Muscle of arm (tissue), 12 donors: ENCODE measurements around the gene ARL15. TPM values are rescaled to one million over a fixed set of nuclear protein-coding genes. Genes with fewer than 3 reads are reported as not detected.

Experiments
- DNase-seq: peaks from one replicate; pipeline ENCODE4 v3.0.0-alpha.2; 2013
- polyA plus RNA-seq, 12 donors: library from polyadenylated mRNA; unstranded; fragments of 120-200 nt; gene quantifications; one replicate each; pipeline ENCODE4 v1.2.1, GENCODE V29; 2013; ENCODE audit not compliant: insufficient read length in 12 of 12

ARL15 gene
- polyA plus RNA-seq, 12 donors, result 22.9 to 139 (median 30.5) TPM

DNA sequence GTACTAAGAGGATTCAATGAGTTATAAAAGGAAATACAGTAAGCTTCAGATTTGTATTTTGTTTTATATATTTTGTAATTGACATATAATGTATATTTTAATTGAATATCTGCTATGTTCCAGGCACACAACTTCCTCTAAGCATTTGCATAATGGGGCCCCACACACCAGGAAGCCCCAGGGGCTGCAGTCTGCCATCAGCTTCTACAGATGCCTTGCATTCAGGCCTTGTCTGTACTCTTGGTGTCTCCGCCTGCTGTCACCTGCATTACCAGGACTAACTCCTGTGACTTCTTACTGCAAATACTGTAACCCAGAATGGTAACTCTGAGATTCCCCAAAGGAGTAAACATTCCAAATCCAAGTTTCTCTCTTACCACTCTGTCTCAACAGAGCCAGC lies 20.6 kb downstream of the ARL15 start:
- DNase-seq, result no peak

- DNase-seq, result no peak
These were observed 21.7 kb downstream of the ARL15 start for GRCh38 chr5:54288568-54289217.

DNA sequence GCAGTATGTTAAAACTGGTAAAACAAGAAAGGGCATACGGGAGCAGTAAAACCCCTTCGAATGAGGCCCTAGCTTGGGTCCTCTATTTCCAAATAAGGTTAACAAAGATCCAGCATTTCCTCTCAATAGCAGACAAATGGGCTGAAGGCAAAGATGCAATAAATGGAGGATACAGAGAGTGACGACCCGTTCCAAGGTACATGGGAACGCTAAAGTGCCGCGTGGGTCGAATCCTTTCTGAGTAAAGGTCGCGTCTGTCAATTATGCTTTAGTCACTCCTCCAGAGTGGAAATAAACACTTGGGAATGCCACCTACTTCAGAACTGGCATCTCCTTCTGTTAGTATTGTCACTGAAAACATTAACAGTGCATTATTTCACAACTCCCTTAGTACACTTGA lies 24.7 kb downstream of the ARL15 start:
- DNase-seq, result no peak

DNA sequence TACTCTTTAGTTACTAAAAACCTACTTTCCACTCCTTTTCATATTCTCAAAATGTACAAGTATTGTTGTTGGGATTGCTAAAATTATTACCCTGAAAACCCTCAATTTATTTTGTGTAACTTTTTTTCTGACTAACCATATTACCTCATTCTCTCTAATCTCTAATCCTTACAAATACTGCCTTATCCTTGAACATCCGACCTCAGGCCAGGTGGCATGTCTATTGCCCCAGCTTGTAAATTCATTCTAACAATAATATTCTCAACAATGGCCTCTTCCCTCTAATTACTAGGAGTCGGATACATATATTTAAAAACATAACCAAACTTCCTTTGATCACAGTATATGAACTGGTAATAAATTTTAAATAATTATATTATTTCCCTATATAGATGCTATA lies 25.8 kb downstream of the ARL15 start:
- no peak for DNase-seq

DNA sequence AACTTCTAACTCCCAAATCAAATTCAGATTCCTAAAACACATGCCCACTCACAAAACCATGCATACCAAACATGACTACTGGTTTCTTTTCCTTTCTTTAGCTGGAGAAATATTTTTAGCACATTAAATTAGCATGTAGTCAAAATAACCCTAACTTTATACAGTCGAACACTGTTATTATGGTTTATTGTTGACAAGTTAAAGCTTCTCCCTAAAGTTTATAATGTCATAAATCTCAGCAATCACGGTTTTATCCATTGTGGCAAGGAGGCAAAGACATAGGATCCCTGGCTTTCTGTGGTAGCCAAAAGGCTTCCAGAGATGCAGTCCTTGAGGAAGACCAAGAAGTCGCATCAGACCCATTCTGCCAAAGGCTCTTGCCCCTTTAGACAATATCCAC lies 27.5 kb downstream of the ARL15 start:
- DNase-seq, result no peak

- DNase-seq, result no peak
These were observed 28.2 kb downstream of the ARL15 start for GRCh38 chr5:54281960-54282692.

DNA sequence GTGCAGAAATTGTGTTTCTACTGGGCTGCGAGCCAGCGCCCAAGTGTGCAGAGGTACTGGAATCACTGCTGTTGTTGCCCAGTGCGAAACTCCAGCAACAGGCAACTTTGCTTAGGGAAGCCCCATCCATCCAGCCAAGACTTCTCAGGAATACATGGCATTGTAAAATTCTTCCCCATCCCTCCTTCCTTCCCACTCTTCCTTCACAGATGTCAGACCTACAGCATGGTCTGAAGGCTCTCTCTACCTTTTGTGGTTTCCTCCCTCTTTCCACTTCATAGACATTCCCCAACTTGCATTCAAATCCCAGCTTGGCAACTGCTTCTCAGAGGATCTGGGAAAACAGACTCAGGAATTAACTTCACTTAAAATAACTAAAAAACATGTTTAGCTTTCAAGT lies 30.4 kb downstream of the ARL15 start:
- no peak for DNase-seq

DNA sequence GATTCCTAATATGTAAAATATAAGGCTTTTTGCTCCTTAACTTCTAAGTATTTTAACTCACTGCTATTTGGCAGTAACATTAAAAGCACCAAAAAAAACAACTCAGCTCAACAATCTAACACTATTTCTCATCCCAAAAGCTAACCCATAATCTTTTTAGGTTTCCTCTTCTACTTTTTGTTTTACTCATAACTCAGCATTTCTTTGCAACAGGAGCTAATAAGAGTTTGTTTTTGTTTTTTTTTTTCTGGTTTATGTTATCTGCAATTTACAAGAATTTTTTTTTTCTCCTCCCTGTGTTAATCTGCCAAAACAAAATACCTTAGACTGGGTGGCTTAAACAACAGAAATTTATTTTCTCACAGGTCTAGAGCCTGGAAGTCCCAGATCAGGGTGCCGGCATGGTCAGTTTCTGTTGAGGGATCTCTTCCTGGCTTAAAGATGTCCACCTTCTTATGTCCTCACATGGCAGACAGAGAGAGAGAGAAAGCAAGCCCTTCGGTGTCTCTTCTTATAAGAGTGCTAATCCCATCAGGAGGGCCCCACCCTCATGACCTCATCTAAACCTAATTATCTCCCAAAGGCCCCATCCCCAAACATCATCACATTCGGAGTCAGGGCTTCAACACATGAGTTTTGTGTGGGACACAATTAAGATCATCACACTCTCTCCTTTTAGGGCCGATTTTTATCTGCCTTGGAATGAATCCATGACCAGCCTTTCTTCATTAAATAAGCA lies 31.2 kb downstream of the ARL15 start:
- DNase-seq, result no peak

GRCh38 chr5:54278036-54278830 lies 32.1 kb downstream of the ARL15 start:
- no peak for DNase-seq

DNA sequence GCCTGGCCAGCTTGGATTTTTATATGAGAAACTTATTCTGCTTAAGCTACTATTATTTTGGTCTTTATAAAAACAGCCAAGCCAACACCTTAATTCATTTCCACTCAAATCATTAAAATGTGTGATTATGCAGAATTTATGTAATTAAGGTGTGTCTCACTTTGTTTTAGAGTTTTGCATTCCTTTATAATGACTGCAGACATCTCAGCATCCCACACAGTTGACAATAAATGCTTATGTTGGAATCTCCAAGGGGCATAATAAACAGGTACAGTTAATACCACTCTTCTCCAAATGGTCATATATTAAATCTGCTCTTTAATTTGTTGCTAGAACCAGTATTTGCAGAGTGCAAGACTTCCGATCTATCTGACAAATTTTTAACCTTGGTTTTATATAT lies 34.3 kb downstream of the ARL15 start:
- no peak for DNase-seq

DNA sequence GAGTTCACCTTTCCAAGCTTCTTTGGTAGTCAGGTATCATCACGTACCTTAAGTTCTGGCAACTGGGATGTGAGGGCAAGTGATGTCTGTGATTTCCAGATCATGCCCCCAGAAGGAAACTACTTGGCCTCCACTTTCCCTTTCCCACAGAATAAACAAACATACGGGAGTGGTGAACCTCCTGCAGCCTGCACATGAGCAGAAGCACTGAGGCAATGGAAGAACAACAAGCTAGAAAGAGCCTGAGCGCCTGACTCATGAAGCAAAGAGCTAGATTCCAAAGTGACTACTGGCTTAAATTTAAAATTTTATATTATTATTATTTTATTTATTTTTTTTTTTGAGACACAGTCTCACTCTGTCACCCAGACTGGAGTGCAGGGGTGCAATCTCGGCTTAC lies 35.0 kb downstream of the ARL15 start:
- no peak for DNase-seq

- DNase-seq, result no peak
These were observed 35.4 kb downstream of the ARL15 start for GRCh38 chr5:54274944-54275343.

DNA sequence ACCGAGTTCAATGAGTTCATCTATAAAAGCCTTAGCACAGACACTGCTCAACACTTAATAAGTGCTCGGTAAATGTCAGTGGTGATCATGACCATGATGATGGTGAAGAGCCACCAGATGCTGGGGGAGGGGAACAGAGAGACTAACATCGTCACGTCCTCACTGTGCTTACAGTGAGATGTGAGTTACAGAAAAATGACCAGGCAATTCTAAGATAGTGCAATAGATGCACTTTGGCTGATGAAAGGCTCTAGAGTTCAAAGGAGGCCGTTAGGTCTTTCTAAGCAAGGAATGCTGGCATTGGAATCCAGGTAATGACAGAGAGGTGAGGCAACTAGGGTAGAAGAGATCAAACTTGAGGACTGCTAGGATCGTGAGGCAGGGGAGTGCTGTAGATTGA lies 36.7 kb downstream of the ARL15 start:
- DNase-seq, result no peak

DNA sequence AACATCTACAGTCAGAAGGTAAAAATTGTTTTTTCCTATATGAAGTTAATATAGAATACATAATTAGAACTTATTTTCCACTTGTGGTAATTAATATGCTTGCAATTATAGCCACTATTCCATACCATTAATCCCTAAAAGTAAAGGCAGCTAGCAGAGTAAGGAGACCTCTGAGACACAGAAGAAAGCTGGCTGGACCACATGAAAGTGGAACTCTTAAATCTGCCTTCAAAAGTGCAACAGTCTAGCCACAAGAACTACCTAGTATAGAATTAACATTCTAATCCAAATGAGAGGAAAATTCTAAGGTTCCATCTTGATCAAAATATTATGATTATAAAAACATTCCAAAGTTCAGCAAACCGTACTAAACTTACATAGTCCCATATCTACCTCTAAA lies 37.6 kb downstream of the ARL15 start:
- no peak for DNase-seq

- DNase-seq, result no peak
These were observed 40.0 kb downstream of the ARL15 start for GRCh38 chr5:54270326-54270725.

DNA sequence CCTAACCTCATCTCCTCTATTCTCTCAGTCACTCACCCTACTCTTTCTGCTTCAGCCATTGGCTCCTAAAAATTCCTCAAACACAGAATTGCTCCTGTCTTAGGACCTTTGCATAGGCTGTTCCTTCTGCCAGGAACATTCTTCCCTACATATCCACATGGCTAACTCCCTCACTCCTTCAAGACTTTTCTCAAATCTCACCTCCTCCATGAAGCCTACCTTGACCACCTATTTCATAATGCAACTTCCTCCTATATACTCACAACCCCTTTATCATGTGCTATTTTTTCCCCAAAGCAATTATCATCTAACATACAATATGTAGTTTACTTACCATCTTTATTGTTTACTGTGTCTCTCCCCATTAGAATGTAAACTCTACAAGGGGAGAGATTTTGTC lies 45.8 kb downstream of the ARL15 start:
- no peak for DNase-seq

DNA sequence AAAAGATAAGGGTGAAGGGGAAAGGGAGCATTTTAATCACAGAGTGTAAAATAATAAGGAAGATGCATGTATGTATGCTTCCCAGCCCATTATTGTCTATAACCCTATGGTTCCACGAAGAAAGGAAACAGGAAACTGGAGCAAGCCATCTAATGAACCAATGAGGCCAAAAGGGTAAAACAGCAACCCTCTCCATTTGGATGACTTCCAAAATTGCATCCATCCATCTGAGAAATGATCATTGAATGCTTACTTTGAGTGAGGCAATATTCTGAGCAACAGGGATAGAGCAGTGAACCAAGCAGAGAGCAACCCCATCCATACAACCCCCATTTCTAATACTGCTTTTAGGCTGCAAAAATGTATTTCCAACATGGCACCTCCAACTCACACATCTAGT lies 46.9 kb downstream of the ARL15 start:
- DNase-seq, result no peak

GRCh38 chr5:54261596-54261995 lies 48.8 kb downstream of the ARL15 start:
- DNase-seq, result no peak

GRCh38 chr5:54259981-54260380 lies 50.4 kb downstream of the ARL15 start:
- no peak for DNase-seq

GRCh38 chr5:54259090-54259489 lies 51.3 kb downstream of the ARL15 start:
- DNase-seq, result no peak

DNA sequence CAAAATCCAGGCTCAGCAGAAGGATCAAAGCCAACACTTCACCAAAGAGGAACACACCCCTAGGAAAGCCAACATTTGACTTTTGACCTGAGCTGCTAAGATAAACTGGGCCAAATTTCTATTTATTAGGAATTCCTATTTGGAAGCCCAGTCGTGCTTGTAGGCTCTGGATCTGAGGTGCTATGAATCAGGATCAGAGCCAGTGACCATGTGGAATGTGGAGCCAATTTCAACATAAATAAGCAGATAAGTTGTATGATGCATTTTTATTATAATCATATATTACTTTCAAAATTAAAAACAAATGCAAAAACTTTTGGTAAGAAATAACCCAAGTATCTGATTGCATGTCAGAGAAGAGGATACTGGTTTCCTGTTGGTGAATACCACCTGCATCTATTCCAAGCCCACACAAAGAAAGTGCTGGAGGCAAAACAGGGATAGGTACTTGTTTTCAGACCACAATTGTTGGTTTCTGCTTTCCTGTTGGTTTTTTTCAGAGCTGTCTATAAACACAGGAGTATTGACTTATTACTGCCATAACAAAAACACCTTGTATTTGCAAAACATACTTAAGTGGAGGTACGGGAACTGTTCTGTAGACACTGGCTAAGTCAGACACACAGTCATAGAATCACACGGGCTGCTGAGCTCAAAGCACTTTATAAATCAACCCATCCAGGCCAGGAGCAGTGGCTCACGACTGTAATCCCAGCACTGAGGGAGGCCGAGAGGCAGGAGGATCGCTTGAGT lies 52.8 kb downstream of the ARL15 start:
- DNase-seq, result no peak
